GM12878 (cell line): ENCODE measurements around the gene LRRC8D. TPM values are rescaled to one million over a fixed set of nuclear protein-coding genes. Genes with fewer than 3 reads are reported as not detected.

Source experiments
- ATAC-seq: fragments of 200-7000 bp; cut with Tn5 transposase; 3 replicates; pipeline ENCODE4 v1.9.1; 2020; ENCODE audit warnings: mild to moderate bottlenecking, moderate library complexity
- BruUV-seq: library from RNA; stranded (reverse); fragments of 400-500 nt; replicated peaks from 2 replicates; lab custom pipeline; 2021; lab: Mats Ljungman, UMichigan
- CTCF ChIA-PET: fragments of 300-600 bp; sonication (Branson Sonifier 250); formaldehyde crosslinking; extraction: SDS; loops from one replicate; lab custom pipeline; 2021; ENCODE audit warnings: inconsistent platforms; lab: Yijun Ruan, JAX
- POLR2A ChIA-PET: fragments of 350-600 bp; formaldehyde crosslinking; extraction: SDS; loops from one replicate; lab custom pipeline; 2021; ENCODE audit warnings: inconsistent platforms; lab: Charles Lee
- RAD21 ChIA-PET: fragments of 300-600 bp; sonication (Branson Sonifier 250); formaldehyde crosslinking; loops from one replicate; lab custom pipeline; 2023; ENCODE audit warnings: antibody characterized with exemption; ENCODE audit not compliant: unreplicated experiment; lab: Charles Lee
- SMC1A ChIA-PET: fragments of 300-600 bp; sonication (Branson Sonifier 250); formaldehyde crosslinking; loops from one replicate; lab custom pipeline; 2023; ENCODE audit not compliant: unreplicated experiment, uncharacterized antibody; lab: Charles Lee
- DNase-seq: peaks from one replicate; pipeline ENCODE4 v3.0.0-alpha.2; 2011; ENCODE audit warnings: low read depth, low spot score
- FAIRE-seq: peaks from 3 replicates; lab custom pipeline; 2011; peaks lifted over from hg19 to GRCh38; lab: Jason Lieb, UNC
- H2AFZ ChIP-seq: 2 replicates; pipeline ENCODE4 v1.6.0; 2011; ENCODE audit warnings: low read depth, low read length, control low read depth; ENCODE audit not compliant: control insufficient read depth
- H3K27ac ChIP-seq: 2 replicates; pipeline ENCODE4 v1.5.1; 2011; ENCODE audit warnings: control low read depth; ENCODE audit not compliant: control insufficient read depth, insufficient read depth
- H3K27me3 ChIP-seq, 2 experiments: replicated peaks in 1 of 2; 2 replicates each; pipeline versions ENCODE4 v1.6.0 to v1.6.1; 2011; ENCODE audit warnings: low read length in 1 of 2; ENCODE audit not compliant: control insufficient read depth in 2 of 2, insufficient read depth in 2 of 2
- H3K36me3 ChIP-seq, 2 experiments: 2 replicates each; pipeline ENCODE4 v1.5.1; 2011; ENCODE audit warnings: low read length in 1 of 2; ENCODE audit not compliant: control insufficient read depth in 2 of 2, insufficient read depth in 2 of 2
- H3K4me1 ChIP-seq: 2 replicates; pipeline ENCODE4 v1.6.1; 2011; ENCODE audit warnings: mild to moderate bottlenecking, low read length, moderate library complexity, mixed read lengths; ENCODE audit not compliant: control insufficient read depth, insufficient read depth
- H3K4me2 ChIP-seq: 2 replicates; pipeline ENCODE4 v1.6.0; 2011; ENCODE audit warnings: control low read depth; ENCODE audit not compliant: control insufficient read depth, insufficient read depth
- H3K4me3 ChIP-seq: fragments of 200-600 bp; sonication (generic); 2 replicates; pipeline ENCODE4 v1.5.1; 2016
- H3K79me2 ChIP-seq: 2 replicates; pipeline ENCODE4 v1.6.0; 2011; ENCODE audit warnings: low read length; ENCODE audit not compliant: control insufficient read depth, insufficient read depth
- H3K9ac ChIP-seq: 2 replicates; pipeline ENCODE4 v1.8.0; 2011; ENCODE audit warnings: low read length, control low read depth, mixed read lengths; ENCODE audit not compliant: control insufficient read depth, insufficient read depth
- H3K9me3 ChIP-seq: replicated peaks from 3 replicates; pipeline ENCODE4 v1.5.1; 2011; ENCODE audit warnings: mild to moderate bottlenecking, low read length; ENCODE audit not compliant: control insufficient read depth, insufficient read depth
- H4K20me1 ChIP-seq: 2 replicates; pipeline ENCODE4 v1.6.0; 2011; ENCODE audit not compliant: control insufficient read depth, insufficient read depth
- ATF3 ChIP-seq: IDR thresholded peaks from 2 replicates; pipeline ENCODE4 v1.6.1; 2011; ENCODE audit warnings: low read depth, mild to moderate bottlenecking, low read length, moderate library complexity, borderline replicate concordance; ENCODE audit errors: extremely low read depth
- JUND ChIP-seq: IDR thresholded peaks from 2 replicates; pipeline ENCODE4 v1.6.1; 2012; ENCODE audit warnings: low read depth, mild to moderate bottlenecking, low read length, improper control_type of control experiment, moderate library complexity
- PKNOX1 ChIP-seq: fragments of 450-650 bp; IDR thresholded peaks from 2 replicates; pipeline ENCODE4 v1.6.1; 2016; ENCODE audit warnings: mild to moderate bottlenecking
- SMARCA5 ChIP-seq: fragments of 450-650 bp; IDR thresholded peaks from 2 replicates; pipeline ENCODE4 v1.6.1; 2017; ENCODE audit warnings: mild to moderate bottlenecking
- SPI1 ChIP-seq: IDR thresholded peaks from 2 replicates; pipeline ENCODE4 v1.6.1; 2011; ENCODE audit warnings: low read depth, mild to moderate bottlenecking, low read length, moderate library complexity, borderline replicate concordance; ENCODE audit not compliant: insufficient read depth
- STAT3 ChIP-seq: IDR thresholded peaks from 2 replicates; pipeline ENCODE4 v1.6.1; 2011; ENCODE audit warnings: low read depth, low read length, improper control_type of control experiment
- ZBED1 ChIP-seq: IDR thresholded peaks from 2 replicates; pipeline ENCODE4 v1.6.1; 2016; ENCODE audit warnings: borderline replicate concordance
- ZNF24 ChIP-seq: fragments of 450-650 bp; IDR thresholded peaks from 2 replicates; pipeline ENCODE4 v1.6.1; 2017; ENCODE audit warnings: antibody characterized with exemption, mild to moderate bottlenecking
- WGBS: methylation state at CpG from one replicate; pipeline ENCODE4 v1.1.6; 2016; ENCODE audit warnings: low lambda C conversion rate; ENCODE audit not compliant: insufficient replicate concordance, insufficient coverage; ENCODE audit errors: missing lambda C conversion rate; 5-methylcytosine and 5-hydroxymethylcytosine counted together
- in situ Hi-C: fragments of 300-500 bp; cut with MboI; formaldehyde crosslinking; loops from 9 replicates; pipeline ENCODE4 v1.14.3; 2018; ENCODE audit warnings: mixed read lengths
- intact Hi-C: fragments of 100-400 bp; cut with micrococcal nuclease; formaldehyde crosslinking; loops from one replicate; pipeline ENCODE4 v1.14.2; 2022; ENCODE audit not compliant: unreplicated experiment
- polyA plus RNA-seq, 11 experiments: library from polyadenylated mRNA; depleted of rRNA in 4 of 11; unstranded in 6 of 11; stranded (reverse) in 5 of 11; fragments of >200 nt; fragmentation: Nextera tagmentation in 4 of 11; fragmentation: Illumina TruSeq in 1 of 11; extraction: Ambion mirVana in 4 of 11; extraction: Trizol in 1 of 11; gene quantifications; 1 replicate in 1 of 11; 2 replicates in 10 of 11; pipeline versions ENCODE4 v1.2.1 to v1.2.3, GENCODE V29; 2011 to 2016; ENCODE audit warnings: inconsistent platforms in 2 of 11, missing spikeins in 2 of 11, low read depth in 1 of 11
- total RNA-seq, 4 experiments: library from RNA; depleted of rRNA in 3 of 4; stranded (reverse); fragments of >200 nt in 3 of 4; fragmentation: Illumina TruSeq in 1 of 4; extraction: Trizol in 1 of 4; gene quantifications; 2 replicates each; pipeline versions ENCODE4 v1.2.1 to v1.2.3, GENCODE V29; 2013 to 2021

Gene LRRC8D
- total and polyA plus RNA-seq, 10 of the 15 experiments (the other 5 are each of a cell fraction or from before 2014, with no cell fraction given): 5.6 to 44.1 (median 26.8) TPM

- no peak overlapping the region for H3K4me2 ChIP-seq
- no peak overlapping the region for H3K9ac ChIP-seq
- no peak overlapping the region for H3K27ac ChIP-seq
- H3K4me1 ChIP-seq: peaks cover 15% of the 10 kb centered on the region
- DNase-seq: no peak
- no peak overlapping the region for H3K4me3 ChIP-seq
- H3K27me3 ChIP-seq: no peaks in the 10 kb centered on the region; a peak in 1 of 4 replicates
- no peaks in the 10 kb centered on the region for H4K20me1 ChIP-seq
- ChIA-PET SMC1A (interaction anchor here (0.6 to 1.3 kb wide), 3 partner anchors 12 to 340 kb away, joined by 3 to 6 read pairs (median 5); no protein-coding TSS in a partner anchor), RAD21 (interaction anchor here (0.7 kb wide), 2 partner anchors 9 to 185 kb away, joined by 3 read pairs; no protein-coding TSS in a partner anchor)
- TF ChIP-seq SPI1 (no peak), ATF3 (no peak), ZNF24 (no peak), SMARCA5 (no peak), PKNOX1 (no peak), STAT3 (no peak), JUND (no peak), ZBED1 (no peak)
- TF ChIP-seq, all 136 proteins: peak for 0
- Histone ChIP-seq H3K9me3 (no peaks in the 10 kb centered on the region), H3K36me3 (no peaks in the 10 kb centered on the region), H2AFZ (no peak overlapping the region), H3K79me2 (no peaks in the 10 kb centered on the region)
- no peak for FAIRE-seq
- ATAC-seq: no peak
- 90% methylated on average over 1 of the region's 1 CpG for WGBS
- in situ Hi-C loops (no loop called here), intact Hi-C loops (no loop called here)
- POLR2A ChIA-PET: interaction anchor here (0.7 kb wide), 1 partner anchor 73 kb away, joined by 4 read pairs; no protein-coding TSS in a partner anchor
- no TSS peak for BruUV-seq
- CTCF ChIA-PET: interaction anchor here (0.9 to 1.6 kb wide), 3 partner anchors 10 to 25 kb away, joined by 3 read pairs; no protein-coding TSS in a partner anchor
Measured at GRCh38 chr1:89812992-89813391, 7.8 kb upstream of the LRRC8D start.
